OCI-LY3 (cell line): Measurements from ENCODE around the gene SLC25A42.

Source experiments
- EZH2phosphoT487 ChIP-seq: fragments of 200-600 bp; shearing (Covaris generic); IDR thresholded peaks from 2 replicates; pipeline ENCODE4 v1.6.1; 2018; ENCODE audit warnings: antibody characterized with exemption, mixed run types, low read depth
- TF ChIP-seq, protein P1 (sequence below): fragments of 200-600, 300-600 bp; sonication (generic); IDR thresholded peaks from 2 replicates; pipeline ENCODE4 v1.5.1; 2014; ENCODE audit warnings: antibody characterized with exemption, low read length, low read depth

GRCh38 chr19:19131989-19132388 lies 68.2 kb downstream of the SLC25A42 start:
- TF ChIP-seq, protein P1, sequence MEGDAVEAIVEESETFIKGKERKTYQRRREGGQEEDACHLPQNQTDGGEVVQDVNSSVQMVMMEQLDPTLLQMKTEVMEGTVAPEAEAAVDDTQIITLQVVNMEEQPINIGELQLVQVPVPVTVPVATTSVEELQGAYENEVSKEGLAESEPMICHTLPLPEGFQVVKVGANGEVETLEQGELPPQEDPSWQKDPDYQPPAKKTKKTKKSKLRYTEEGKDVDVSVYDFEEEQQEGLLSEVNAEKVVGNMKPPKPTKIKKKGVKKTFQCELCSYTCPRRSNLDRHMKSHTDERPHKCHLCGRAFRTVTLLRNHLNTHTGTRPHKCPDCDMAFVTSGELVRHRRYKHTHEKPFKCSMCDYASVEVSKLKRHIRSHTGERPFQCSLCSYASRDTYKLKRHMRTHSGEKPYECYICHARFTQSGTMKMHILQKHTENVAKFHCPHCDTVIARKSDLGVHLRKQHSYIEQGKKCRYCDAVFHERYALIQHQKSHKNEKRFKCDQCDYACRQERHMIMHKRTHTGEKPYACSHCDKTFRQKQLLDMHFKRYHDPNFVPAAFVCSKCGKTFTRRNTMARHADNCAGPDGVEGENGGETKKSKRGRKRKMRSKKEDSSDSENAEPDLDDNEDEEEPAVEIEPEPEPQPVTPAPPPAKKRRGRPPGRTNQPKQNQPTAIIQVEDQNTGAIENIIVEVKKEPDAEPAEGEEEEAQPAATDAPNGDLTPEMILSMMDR: no peak
- TF ChIP-seq EZH2phosphoT487: no peak
